H1 (cell line): Measurements from ENCODE around the gene ZNF835. TPM values are rescaled to one million over a fixed set of nuclear protein-coding genes. Genes with fewer than 3 reads are reported as not detected.

Source experiments
- ATF3 ChIP-seq: IDR thresholded peaks from 2 replicates; pipeline ENCODE4 v1.6.1; 2011; ENCODE audit warnings: low read depth, mild to moderate bottlenecking, low read length; ENCODE audit not compliant: insufficient read depth
- BRCA1 ChIP-seq: IDR thresholded peaks from 2 replicates; pipeline ENCODE4 v1.6.1; 2012; ENCODE audit warnings: low read depth, low read length, improper control_type of control experiment
- CHD7 ChIP-seq: fragments of 300-600 bp; sonication (generic); IDR thresholded peaks from 2 replicates; pipeline ENCODE4 v1.7.1; 2012; ENCODE audit warnings: low read length, moderate library complexity, mild to moderate bottlenecking, inconsistent platforms; ENCODE audit not compliant: insufficient replicate concordance
- JUND ChIP-seq: IDR thresholded peaks from 2 replicates; pipeline ENCODE4 v1.6.1; 2011; ENCODE audit warnings: mild to moderate bottlenecking, improper control_type of control experiment, low read length
- TEAD4 ChIP-seq: IDR thresholded peaks from 2 replicates; pipeline ENCODE4 v1.6.1; 2012; ENCODE audit warnings: low read depth, low read length, inconsistent platforms, mixed read lengths
- polyA plus RNA-seq, 7 experiments: library from polyadenylated mRNA; depleted of rRNA in 3 of 7; stranded (reverse) in 5 of 7; unstranded in 2 of 7; fragments of >200 nt in 5 of 7; fragments of 200-250 nt in 2 of 7; gene quantifications; 1 replicate in 5 of 7; 2 replicates in 1 of 7; 4 replicates in 1 of 7; pipeline versions ENCODE4 v1.2.1 to v1.2.3, GENCODE V29; 2011 to 2013; ENCODE audit warnings: missing spikeins in 2 of 7, mixed read lengths in 2 of 7
- total RNA-seq: library from RNA; stranded (reverse); fragmentation: NEBNext Ultra II Directional; extraction: Animal tissue kit (Norgen Biotek cat#: 25700); gene quantifications from 2 replicates; pipeline ENCODE4 v1.2.1, GENCODE V29; 2021

ZNF835 gene
- total and polyA plus RNA-seq, 2 of the 8 experiments (the other 6 are each of a cell fraction or from before 2014, with no cell fraction given), result 0.02 to 1.8 TPM

GRCh38 chr19:56705939-56706338 lies 34.4 kb upstream of the ZNF835 start (continued):
- TF ChIP-seq CHD7, result no peak
- TF ChIP-seq ATF3, result no peak
- TF ChIP-seq JUND, result no peak
- no peak for TF ChIP-seq TEAD4
- TF ChIP-seq BRCA1, result no peak
